ENCODE results near the gene TACC2. TPM values are rescaled to one million over a fixed set of nuclear protein-coding genes. Genes with fewer than 3 reads are reported as not detected.
"Not testable (repeated sequence)": the region's sequence is repeated elsewhere in the genome, so short reads cannot be mapped to it uniquely, and the experiment has no call there.

TACC2 gene, protein sequence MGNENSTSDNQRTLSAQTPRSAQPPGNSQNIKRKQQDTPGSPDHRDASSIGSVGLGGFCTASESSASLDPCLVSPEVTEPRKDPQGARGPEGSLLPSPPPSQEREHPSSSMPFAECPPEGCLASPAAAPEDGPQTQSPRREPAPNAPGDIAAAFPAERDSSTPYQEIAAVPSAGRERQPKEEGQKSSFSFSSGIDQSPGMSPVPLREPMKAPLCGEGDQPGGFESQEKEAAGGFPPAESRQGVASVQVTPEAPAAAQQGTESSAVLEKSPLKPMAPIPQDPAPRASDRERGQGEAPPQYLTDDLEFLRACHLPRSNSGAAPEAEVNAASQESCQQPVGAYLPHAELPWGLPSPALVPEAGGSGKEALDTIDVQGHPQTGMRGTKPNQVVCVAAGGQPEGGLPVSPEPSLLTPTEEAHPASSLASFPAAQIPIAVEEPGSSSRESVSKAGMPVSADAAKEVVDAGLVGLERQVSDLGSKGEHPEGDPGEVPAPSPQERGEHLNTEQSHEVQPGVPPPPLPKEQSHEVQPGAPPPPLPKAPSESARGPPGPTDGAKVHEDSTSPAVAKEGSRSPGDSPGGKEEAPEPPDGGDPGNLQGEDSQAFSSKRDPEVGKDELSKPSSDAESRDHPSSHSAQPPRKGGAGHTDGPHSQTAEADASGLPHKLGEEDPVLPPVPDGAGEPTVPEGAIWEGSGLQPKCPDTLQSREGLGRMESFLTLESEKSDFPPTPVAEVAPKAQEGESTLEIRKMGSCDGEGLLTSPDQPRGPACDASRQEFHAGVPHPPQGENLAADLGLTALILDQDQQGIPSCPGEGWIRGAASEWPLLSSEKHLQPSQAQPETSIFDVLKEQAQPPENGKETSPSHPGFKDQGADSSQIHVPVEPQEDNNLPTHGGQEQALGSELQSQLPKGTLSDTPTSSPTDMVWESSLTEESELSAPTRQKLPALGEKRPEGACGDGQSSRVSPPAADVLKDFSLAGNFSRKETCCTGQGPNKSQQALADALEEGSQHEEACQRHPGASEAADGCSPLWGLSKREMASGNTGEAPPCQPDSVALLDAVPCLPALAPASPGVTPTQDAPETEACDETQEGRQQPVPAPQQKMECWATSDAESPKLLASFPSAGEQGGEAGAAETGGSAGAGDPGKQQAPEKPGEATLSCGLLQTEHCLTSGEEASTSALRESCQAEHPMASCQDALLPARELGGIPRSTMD (N-terminal part only)
- 5.5 and 6.6 TPM in 2 replicates for total RNA-seq (2014; rRNA removed; shearing (Covaris generic))

GRCh38 chr10:121988361-121989324, at the start of gene TACC2:
Gene TACC2 (plus strand): TSS chr10:121989163. CDS start chr10:122021982, 32,819 bp downstream.
- in situ Hi-C loops (cut with HindIII; ENCODE audit: low sequenced_read_pairs) = no loop called here
- DNase-seq (ENCODE audit: low spot score) = no peak

GRCh38 chr10:121941532-121941931, 47.4 kb upstream of the TACC2 start:
- in situ Hi-C loops (cut with HindIII; ENCODE audit: low sequenced_read_pairs) = no loop called here

DNA sequence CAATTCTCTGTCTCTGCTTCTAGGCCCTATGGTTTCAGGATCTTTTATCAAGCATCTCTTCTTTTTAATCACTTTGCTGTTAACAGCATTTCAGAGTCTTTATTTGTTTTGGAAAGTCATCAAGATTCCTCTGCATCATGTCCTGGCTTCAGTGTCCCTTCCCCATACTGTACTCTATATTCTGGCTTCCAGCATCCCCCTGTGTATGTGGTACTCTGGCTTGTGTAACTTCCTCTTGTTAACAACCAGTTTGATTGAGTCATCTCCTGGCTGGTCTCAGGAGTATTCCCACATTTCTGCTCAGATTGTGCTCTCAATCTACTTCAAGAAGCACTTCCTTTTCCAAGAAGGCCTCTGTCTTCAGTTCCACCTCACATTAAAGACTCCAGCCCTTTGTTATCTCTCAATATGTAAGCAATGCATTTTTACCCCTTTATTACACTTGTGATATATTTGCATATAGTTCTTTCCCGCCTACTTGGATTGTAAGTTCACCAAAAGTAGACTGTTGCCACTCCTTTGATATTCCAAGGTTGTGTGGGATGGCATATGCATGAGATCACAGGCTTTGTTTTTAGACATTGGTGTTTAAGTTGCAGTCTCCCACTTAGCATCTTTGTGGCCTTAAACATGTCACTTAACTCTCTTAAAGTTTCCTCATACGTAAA, 46.1 kb upstream of the TACC2 start:
- DNase-seq (ENCODE audit: low spot score) = no peak
- in situ Hi-C loops (cut with HindIII; ENCODE audit: low sequenced_read_pairs) = no loop called here

More at GRCh38 chr10:121941532-121941931, 47.4 kb upstream of the TACC2 start:
- DNase-seq (ENCODE audit: low spot score) = no peak

- in situ Hi-C loops (cut with HindIII; ENCODE audit: low sequenced_read_pairs) = no loop called here
These were observed 41.3 kb upstream of the TACC2 start for GRCh38 chr10:121947343-121948330.

DNA sequence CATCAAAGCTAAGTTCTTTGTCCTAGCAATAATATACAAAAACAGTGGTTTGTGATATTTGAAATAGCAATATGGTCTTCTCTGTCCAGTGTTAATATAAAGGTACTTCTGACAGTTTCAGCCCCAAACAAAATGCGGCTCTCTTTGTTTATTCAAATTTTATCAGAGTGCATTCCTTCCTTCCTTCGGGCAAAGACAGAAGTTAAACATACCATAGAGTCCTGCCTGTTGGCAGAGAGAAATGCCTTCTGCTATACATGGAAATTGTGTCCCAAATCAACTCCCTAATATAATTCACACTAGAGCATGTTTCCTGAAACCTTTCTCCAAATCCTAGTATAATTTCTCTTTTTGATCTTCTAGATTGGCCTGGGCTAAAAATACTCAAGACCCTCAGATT, 39.9 kb upstream of the TACC2 start:
- in situ Hi-C loops (cut with HindIII; ENCODE audit: low sequenced_read_pairs) = no loop called here
- no peak for DNase-seq (ENCODE audit: low spot score)

More at GRCh38 chr10:121947343-121948330, 41.3 kb upstream of the TACC2 start:
- no peak for DNase-seq (ENCODE audit: low spot score)

DNA sequence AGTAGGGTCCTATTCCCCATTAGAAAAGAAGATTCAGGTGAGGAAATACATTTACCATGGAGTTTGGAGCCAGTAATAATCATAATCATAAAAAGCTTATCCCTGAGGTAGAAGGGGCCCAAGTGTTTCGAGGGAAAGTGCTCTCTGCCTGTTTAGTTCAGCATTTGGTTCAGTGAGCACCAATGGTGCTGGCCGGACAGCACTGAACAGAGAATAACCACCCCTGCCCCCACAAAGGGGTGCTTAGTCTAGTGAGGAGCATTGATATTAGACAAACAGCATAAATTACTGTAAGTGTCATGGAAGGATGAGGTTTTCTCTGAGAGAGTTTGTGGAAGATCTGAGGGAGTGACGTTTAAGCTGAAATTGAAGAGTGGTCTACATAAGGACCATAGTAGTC, 39.5 kb upstream of the TACC2 start:
- DNase-seq (ENCODE audit: low spot score) = no peak
- in situ Hi-C loops (cut with HindIII; ENCODE audit: low sequenced_read_pairs) = no loop called here

DNA sequence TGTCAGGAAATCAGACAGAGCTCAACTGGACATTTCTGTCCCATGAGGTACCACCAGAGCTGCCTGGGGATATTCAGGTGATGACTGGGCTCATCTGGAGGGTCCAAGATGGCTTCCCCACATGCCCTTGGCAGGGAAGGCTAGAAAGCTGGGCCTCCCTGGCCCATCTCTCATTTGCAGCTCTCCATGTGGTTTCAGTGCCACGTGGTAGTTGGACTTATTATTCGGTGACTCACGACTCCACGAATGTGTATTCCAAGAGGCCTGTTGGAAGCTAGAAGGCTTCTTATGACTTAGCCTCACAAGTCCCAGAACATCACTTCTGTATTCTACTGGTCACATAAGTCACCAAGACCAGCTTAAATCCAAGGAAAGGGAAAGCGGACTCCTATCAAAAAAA, 36.7 kb upstream of the TACC2 start:
- in situ Hi-C loops (cut with HindIII; ENCODE audit: low sequenced_read_pairs) = no loop called here
- no peak for DNase-seq (ENCODE audit: low spot score)

- no peak for DNase-seq (ENCODE audit: low spot score)
- in situ Hi-C loops (cut with HindIII; ENCODE audit: low sequenced_read_pairs) = no loop called here
These were observed 32.6 kb upstream of the TACC2 start for GRCh38 chr10:121956111-121957061.

- in situ Hi-C loops (cut with HindIII; ENCODE audit: low sequenced_read_pairs) = no loop called here
- DNase-seq (ENCODE audit: low spot score) = no peak
These were observed 29.3 kb upstream of the TACC2 start for GRCh38 chr10:121959671-121960070.

GRCh38 chr10:121961456-121961855, 27.5 kb upstream of the TACC2 start:
- in situ Hi-C loops (cut with HindIII; ENCODE audit: low sequenced_read_pairs) = no loop called here
- DNase-seq (ENCODE audit: low spot score) = no peak

- in situ Hi-C loops (cut with HindIII; ENCODE audit: low sequenced_read_pairs) = no loop called here
- no peak for DNase-seq (ENCODE audit: low spot score)
These were observed 23.0 kb upstream of the TACC2 start for GRCh38 chr10:121965996-121966395.

GRCh38 chr10:121969086-121969485, 19.9 kb upstream of the TACC2 start:
- in situ Hi-C loops (cut with HindIII; ENCODE audit: low sequenced_read_pairs) = not testable (repeated sequence)

GRCh38 chr10:121974019-121974534, 14.9 kb upstream of the TACC2 start:
- DNase-seq (ENCODE audit: low spot score) = no peak
- in situ Hi-C loops (cut with HindIII; ENCODE audit: low sequenced_read_pairs) = no loop called here

More at GRCh38 chr10:121969086-121969485, 19.9 kb upstream of the TACC2 start:
- DNase-seq (ENCODE audit: low spot score) = not testable (repeated sequence)

- in situ Hi-C loops (cut with HindIII; ENCODE audit: low sequenced_read_pairs) = no loop called here
- DNase-seq (ENCODE audit: low spot score) = peak; percentile 68
These were observed 14.2 kb upstream of the TACC2 start, which contains the start of gene NSMCE4A for GRCh38 chr10:121974535-121975294. Gene NSMCE4A (minus strand): TSS chr10:121975217. CDS start chr10:121975165, 52 bp downstream.
